K562 (cell line): Measurements from ENCODE around the gene DMD. TPM values are rescaled to one million over a fixed set of nuclear protein-coding genes. Genes with fewer than 3 reads are reported as not detected.

ENCODE experiments used
- ATAC-seq: fragments of 200-7000 bp; cut with Tn5 transposase; 3 replicates; pipeline ENCODE4 v1.9.1; 2020; ENCODE audit warnings: moderate library complexity
- BruUV-seq: library from RNA; stranded (reverse); fragments of 400-500 nt; replicated peaks from 2 replicates; lab custom pipeline; 2021; lab: Mats Ljungman, UMichigan
- CTCF ChIA-PET: fragments of 300-600 bp; formaldehyde crosslinking; extraction: SDS; loops from one replicate; lab custom pipeline; 2021; ENCODE audit warnings: low intra/inter-chr PET ratio; lab: Yijun Ruan, JAX
- POLR2A ChIA-PET: fragments of 300-600, 350-650 bp; sonication (Branson Sonifier 250); formaldehyde crosslinking; extraction: SDS; loops from one replicate; lab custom pipeline; 2021; ENCODE audit warnings: antibody characterized with exemption, inconsistent platforms; lab: Yijun Ruan, JAX
- DNase-seq, 4 experiments: peaks; one replicate each; pipeline versions ENCODE4 v3.0.0 to v3.0.0-alpha.2; 2011 to 2018; ENCODE audit warnings: low spot score in 3 of 4, mixed read lengths in 3 of 4; ENCODE audit errors: extremely low read depth in 1 of 4
- FAIRE-seq: peaks from 2 replicates; lab custom pipeline; 2011; peaks lifted over from hg19 to GRCh38; lab: Jason Lieb, UNC
- H2AFZ ChIP-seq: 2 replicates; pipeline ENCODE4 v1.6.0; 2011; ENCODE audit warnings: low read depth, low read length, control low read depth, inconsistent platforms
- H3K27ac ChIP-seq: fragments of 200-600 bp; 3 replicates; pipeline ENCODE4 v1.8.0; 2011; ENCODE audit warnings: low read depth, mild to moderate bottlenecking, control low read depth, inconsistent platforms, low read length, moderate library complexity, mixed read lengths; ENCODE audit errors: extremely low read depth
- H3K27me3 ChIP-seq, 2 experiments: fragments of 300-600 bp in 1 of 2; 2 replicates in 1 of 2; 3 replicates in 1 of 2; pipeline versions ENCODE4 v1.6.0 to v1.8.0; 2011; ENCODE audit warnings: inconsistent platforms in 2 of 2, low read length in 2 of 2, mild to moderate bottlenecking in 1 of 2, mixed read lengths in 1 of 2, moderate library complexity in 1 of 2; ENCODE audit not compliant: control insufficient read depth in 2 of 2, insufficient read depth in 2 of 2
- H3K36me3 ChIP-seq: fragments of 300-600 bp; 3 replicates; pipeline ENCODE4 v1.8.0; 2011; ENCODE audit warnings: mild to moderate bottlenecking, low read length, inconsistent platforms; ENCODE audit not compliant: control insufficient read depth, insufficient read depth
- H3K4me1 ChIP-seq, 2 experiments: fragments of 200-600 bp in 1 of 2; replicated peaks in 1 of 2; 2 replicates in 1 of 2; 3 replicates in 1 of 2; pipeline versions ENCODE4 v1.5.1 to v1.8.0; 2011; ENCODE audit warnings: inconsistent platforms in 2 of 2, low read length in 2 of 2, mild to moderate bottlenecking in 1 of 2, mixed read lengths in 1 of 2, moderate library complexity in 1 of 2; ENCODE audit not compliant: control insufficient read depth in 2 of 2, insufficient read depth in 2 of 2
- H3K4me2 ChIP-seq: 2 replicates; pipeline ENCODE4 v1.6.1; 2011; ENCODE audit warnings: low read length, control low read depth, inconsistent platforms, mixed read lengths; ENCODE audit not compliant: insufficient read depth
- H3K4me3 ChIP-seq: fragments of 200-600 bp; sonication (generic), shearing (Covaris generic); 2 replicates; pipeline ENCODE4 v1.5.1; 2016; ENCODE audit warnings: control low read depth, inconsistent platforms
- H3K79me2 ChIP-seq: fragments of 200-600 bp; 3 replicates; pipeline ENCODE4 v1.8.0; 2011; ENCODE audit warnings: low read length, inconsistent platforms; ENCODE audit not compliant: control insufficient read depth, insufficient read depth
- H3K9ac ChIP-seq, 2 experiments: 2 replicates each; pipeline versions ENCODE4 v1.6.0 to v1.6.1; 2011; ENCODE audit warnings: low read depth in 2 of 2, low read length in 2 of 2, control low read depth in 1 of 2, inconsistent platforms in 1 of 2, mild to moderate bottlenecking in 1 of 2, mixed read lengths in 1 of 2; ENCODE audit not compliant: insufficient read depth in 1 of 2
- H3K9me1 ChIP-seq: one replicate; pipeline ENCODE4 v1.6.0; 2011; ENCODE audit warnings: inconsistent platforms, mild to moderate bottlenecking, low read length, moderate library complexity; ENCODE audit not compliant: control insufficient read depth, insufficient read depth
- H3K9me3 ChIP-seq: replicated peaks from 2 replicates; pipeline ENCODE4 v1.5.1; 2011; ENCODE audit warnings: low read depth, low read length, inconsistent platforms; ENCODE audit not compliant: control insufficient read depth, insufficient read depth
- H4K20me1 ChIP-seq: replicated peaks from 2 replicates; pipeline ENCODE4 v1.6.1; 2011; ENCODE audit warnings: low read length, inconsistent platforms, mixed read lengths; ENCODE audit not compliant: control insufficient read depth, insufficient read depth
- DDX20 ChIP-seq: fragments of 450-650 bp; IDR thresholded peaks from 2 replicates; pipeline ENCODE4 v1.6.1; 2016; ENCODE audit warnings: missing genetic modification characterization, low read depth, mild to moderate bottlenecking, missing compliant biosample characterization, moderate library complexity
- ILK ChIP-seq: fragments of 450-650 bp; IDR thresholded peaks from 2 replicates; pipeline ENCODE4 v1.6.1; 2016; ENCODE audit warnings: missing genetic modification characterization, low read depth, mild to moderate bottlenecking, missing compliant biosample characterization, moderate library complexity, borderline replicate concordance
- PREB ChIP-seq: sonication (generic); formaldehyde crosslinking; IDR thresholded peaks from 2 replicates; pipeline ENCODE4 v1.8.1; 2023; ENCODE audit warnings: mild to moderate bottlenecking, missing genetic modification reagents
- RBFOX2 ChIP-seq: fragments of 200-400 bp; formaldehyde crosslinking; IDR thresholded peaks from 2 replicates; pipeline ENCODE4 v1.6.1; 2017; ENCODE audit warnings: low read depth, mild to moderate bottlenecking, low read length, moderate library complexity
- RFX1 ChIP-seq: fragments of 450-650 bp; IDR thresholded peaks from 2 replicates; pipeline ENCODE4 v1.6.1; 2016; ENCODE audit warnings: mild to moderate bottlenecking, moderate library complexity
- SIN3B ChIP-seq: fragments of 450-650 bp; IDR thresholded peaks from 2 replicates; pipeline ENCODE4 v1.6.1; 2017; ENCODE audit warnings: low read depth, mild to moderate bottlenecking, moderate library complexity
- SP1 ChIP-seq: sonication (generic); formaldehyde crosslinking; IDR thresholded peaks from 2 replicates; pipeline ENCODE4 v1.8.1; 2022; ENCODE audit warnings: mild to moderate bottlenecking, missing genetic modification reagents
- XRCC4 ChIP-seq: IDR thresholded peaks from one replicate; pipeline ENCODE4 v1.6.1; 2011; ENCODE audit not compliant: insufficient read depth, insufficient read length; ENCODE audit errors: extremely low read depth
- YY1 ChIP-seq, 3 experiments: IDR thresholded peaks; 2 replicates each; pipeline ENCODE4 v1.6.1; 2011; ENCODE audit warnings: low read length in 2 of 3, mild to moderate bottlenecking in 2 of 3, moderate library complexity in 2 of 3, borderline replicate concordance in 1 of 3, control low read depth in 1 of 3, low read depth in 1 of 3; ENCODE audit not compliant: insufficient read depth in 3 of 3, insufficient replicate concordance in 2 of 3, control insufficient read depth in 1 of 3, insufficient read length in 1 of 3; ENCODE audit errors: extremely low read depth in 1 of 3
- ZBTB17 ChIP-seq: fragments of 450-650 bp; formaldehyde crosslinking; IDR thresholded peaks from 2 replicates; pipeline ENCODE4 v1.4.0; 2020; ENCODE audit warnings: mild to moderate bottlenecking
- WGBS: fragments of 100-300 bp; shearing (Covaris generic); methylation state at CpG from one replicate; pipeline ENCODE4 v1.1.6; 2016; ENCODE audit warnings: low coverage, mixed read lengths; ENCODE audit not compliant: insufficient coverage; ENCODE audit errors: missing lambda C conversion rate; 5-methylcytosine and 5-hydroxymethylcytosine counted together
- in situ Hi-C: fragments of 300-500 bp; cut with MboI; formaldehyde crosslinking; loops from 4 replicates; pipeline ENCODE4 v1.15.0; 2018; ENCODE audit warnings: inconsistent platforms, mixed read lengths
- intact Hi-C: fragments of 100-400 bp; cut with micrococcal nuclease; formaldehyde crosslinking; loops from 2 replicates; pipeline ENCODE4 v1.14.2; 2022
- polyA plus RNA-seq, 8 experiments: library from polyadenylated mRNA; depleted of rRNA in 4 of 8; stranded (reverse) in 5 of 8; unstranded in 3 of 8; fragments of >200 nt; fragmentation: Nextera tagmentation in 2 of 8; fragmentation: Illumina TruSeq in 1 of 8; extraction: Ambion mirVana in 2 of 8; extraction: Trizol in 1 of 8; gene quantifications; 2 replicates each; pipeline versions ENCODE4 v1.2.1 to v1.2.3, GENCODE V29; 2011 to 2014; ENCODE audit warnings: inconsistent platforms in 1 of 8, missing spikeins in 1 of 8
- total RNA-seq, 7 experiments: library from RNA; depleted of rRNA in 6 of 7; stranded (reverse); fragments of >200 nt in 6 of 7; fragmentation: Illumina TruSeq in 2 of 7; extraction: Trizol in 2 of 7; gene quantifications; 2 replicates each; pipeline versions ENCODE4 v1.2.1 to v1.2.3, GENCODE V29; 2011 to 2021; ENCODE audit warnings: low replicate concordance in 1 of 7

The DMD gene
- total and polyA plus RNA-seq, 9 of the 15 experiments (the other 6 are each of a cell fraction or from before 2014, with no cell fraction given): 3.8 to 20.4 (median 11.4) TPM

DNA sequence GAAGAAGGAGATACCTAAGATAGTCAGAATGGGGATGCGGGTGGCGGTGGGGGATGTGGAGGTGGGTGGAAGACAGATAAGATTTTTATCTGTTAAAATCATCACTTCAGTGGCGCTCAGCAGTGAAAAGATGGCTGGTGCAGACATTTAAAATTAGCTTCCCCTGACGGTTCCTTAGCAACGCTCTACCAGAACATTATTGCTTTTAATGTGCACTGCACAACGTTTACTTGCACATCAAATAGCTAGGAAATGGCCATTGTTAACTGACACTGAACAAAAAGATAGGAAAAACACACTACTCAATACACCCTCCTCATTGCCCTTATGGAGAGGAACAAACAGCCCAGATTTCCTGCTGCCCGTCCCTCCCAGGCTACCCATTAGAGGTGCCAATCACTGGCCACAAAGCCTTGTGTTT lies 2078.5 kb downstream of the DMD start:
- FAIRE-seq: no peak
- no peaks in the 10 kb centered on the region for H4K20me1 ChIP-seq
- H3K9me1 ChIP-seq: no peaks in the 10 kb centered on the region
- CTCF ChIA-PET: no interaction called here
- BruUV-seq: no TSS peak
- no peaks in the 10 kb centered on the region; the same call in 2 of the 3 replicates for H3K36me3 ChIP-seq
- TF ChIP-seq RFX1 (no peak), ILK (tag) (no peak), PREB (CRISPR knock-in tag) (no peak), SP1 (CRISPR knock-in tag) (no peak), ZBTB17 (CRISPR knock-in tag) (no peak), DDX20 (tag) (no peak), RBFOX2 (no peak), YY1 (IDR thresholded peaks at IDR 0.05; ENCODE audit: borderline replicate concordance in 1 of 3, control insufficient read depth in 1 of 3, extremely low read depth in 1 of 3, insufficient read depth in 3 of 3, insufficient read length in 1 of 3, insufficient replicate concordance in 2 of 3, low read depth in 1 of 3, low read length in 2 of 3) (no peak), SIN3B (no peak), XRCC4 (no peak)
- TF ChIP-seq, all 486 proteins: peak for 0
- Histone ChIP-seq H3K4me1 (no peaks in the 10 kb centered on the region), H3K79me2 (no peaks in the 10 kb centered on the region), H3K27me3 (no peaks in the 10 kb centered on the region), H3K4me2 (no peak overlapping the region), H3K4me3 (no peak overlapping the region), H3K9ac (no peak overlapping the region), H3K9me3 (no peaks in the 10 kb centered on the region), H3K27ac (no peak overlapping the region), H2AFZ (no peak overlapping the region)
- 69% methylated on average over 4 of the region's 7 CpGs for WGBS
- POLR2A ChIA-PET: no interaction called here
- no peak for DNase-seq
- ATAC-seq: no peak
- intact Hi-C loops: no loop called here
- in situ Hi-C loops: no loop called here
